ENCODE results near the gene EGLN2.

Gene EGLN2

DNA sequence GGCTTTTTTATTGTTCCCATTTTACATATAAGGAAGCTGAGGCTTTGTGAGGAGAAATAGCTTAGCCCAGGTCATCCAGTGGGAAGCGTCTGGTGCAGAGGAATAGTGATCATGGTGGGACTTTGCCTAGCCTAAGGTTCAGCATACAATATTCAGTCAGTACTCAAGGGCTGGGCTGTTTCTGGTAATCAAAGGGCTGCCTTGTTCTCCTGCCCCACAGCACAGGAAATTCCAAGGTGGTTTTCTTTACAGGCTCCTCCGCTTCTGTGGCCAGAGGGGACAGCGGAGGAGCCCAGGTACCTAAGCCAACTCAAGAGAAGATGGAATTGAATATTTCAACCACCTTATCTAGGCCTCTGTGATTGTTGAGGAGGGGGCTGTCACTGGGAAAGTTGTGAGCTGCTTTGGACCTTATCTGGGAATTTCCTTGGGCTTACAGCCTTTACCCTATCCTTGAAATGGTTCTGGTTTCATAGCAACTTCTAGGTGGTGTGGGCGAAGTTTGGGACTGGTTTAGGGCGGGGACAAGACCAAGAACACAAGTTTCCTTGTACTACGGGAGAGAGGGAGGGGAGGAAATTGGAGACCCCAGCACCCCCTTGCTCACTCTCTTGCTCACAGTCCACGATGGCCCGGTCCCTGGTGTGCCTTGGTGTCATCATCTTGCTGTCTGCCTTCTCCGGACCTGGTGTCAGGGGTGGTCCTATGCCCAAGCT is 23.9 kb upstream of the EGLN2 start, which contains the start of gene MIA:
Gene MIA, plus strand, starts transcription at position 606 of the 716 bp plus-strand sequence. Its CDS starts 22 bp downstream, at position 628.
- peaks cover 2% of the 10 kb centered on the region for H3K9me3 ChIP-seq (ENCODE audit: severe bottlenecking)
- no peak for TF ChIP-seq CTCF (IDR thresholded peaks at IDR 0.05; ENCODE audit: low read depth, low read length)
- no peaks in the 10 kb centered on the region; the same call in 1 of the 2 replicates for H3K36me3 ChIP-seq
- no peak within 1 kb of the TSS for H3K4me3 ChIP-seq (ENCODE audit: low read depth, low read length)
- no peaks in the 10 kb centered on the region for H3K27me3 ChIP-seq (ENCODE audit: insufficient read depth, low read depth, severe bottlenecking)
- no peak for DNase-seq
- no peak within 1 kb of the TSS; the same call in 1 of the 2 replicates for H3K27ac ChIP-seq

DNA sequence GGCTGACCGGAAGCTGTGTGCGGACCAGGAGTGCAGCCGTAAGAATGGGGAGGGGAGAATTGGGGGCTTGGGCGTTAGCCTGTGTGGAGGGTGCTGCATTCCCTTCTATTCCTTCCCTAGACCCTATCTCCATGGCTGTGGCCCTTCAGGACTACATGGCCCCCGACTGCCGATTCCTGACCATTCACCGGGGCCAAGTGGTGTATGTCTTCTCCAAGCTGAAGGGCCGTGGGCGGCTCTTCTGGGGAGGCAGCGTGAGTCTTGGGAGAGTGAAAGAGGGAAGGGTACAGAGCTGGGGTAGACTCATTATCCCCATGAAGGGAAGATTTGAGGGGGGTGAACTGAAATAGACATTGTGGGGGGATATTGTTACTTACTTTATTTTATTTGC is 23.4 kb upstream of the EGLN2 start:
- Histone ChIP-seq H3K36me3 (no peaks in the 10 kb centered on the region; the same call in 1 of the 2 replicates), H3K9me3 (ENCODE audit: severe bottlenecking) (peaks cover 2% of the 10 kb centered on the region)
- DNase-seq, result no peak

DNA sequence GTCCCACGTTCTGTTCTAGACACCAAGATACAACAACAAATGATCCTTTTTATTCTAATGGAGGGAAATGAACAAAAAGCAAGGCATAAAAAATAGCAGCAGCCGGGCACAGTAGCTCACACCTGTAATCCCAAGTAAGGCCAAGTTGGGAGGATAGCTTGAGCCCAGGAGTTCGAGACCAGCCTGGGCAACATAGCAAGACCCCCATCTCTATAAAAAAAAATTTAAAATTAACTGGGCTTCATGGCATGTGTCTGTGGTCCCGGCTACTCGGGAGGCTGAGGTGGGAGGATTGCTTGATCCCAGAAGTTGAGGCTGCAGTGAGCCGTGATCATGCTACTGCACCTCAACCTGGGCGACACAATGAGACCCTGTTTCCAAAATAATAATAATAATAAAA is 22.6 kb upstream of the EGLN2 start:
- Histone ChIP-seq H3K27me3 (ENCODE audit: insufficient read depth, low read depth, severe bottlenecking) (no peaks in the 10 kb centered on the region), H3K4me3 (ENCODE audit: low read depth, low read length) (no peak overlapping the region), H3K27ac (no peak overlapping the region; the same call in 1 of the 2 replicates), H3K36me3 (no peaks in the 10 kb centered on the region), H3K9me3 (ENCODE audit: severe bottlenecking) (no peaks in the 10 kb centered on the region)
- DNase-seq, result no peak
- TF ChIP-seq CTCF (IDR thresholded peaks at IDR 0.05; ENCODE audit: low read depth, low read length), result no peak

More for the DNA sequence above, 23.4 kb upstream of the EGLN2 start:
- no peak for TF ChIP-seq CTCF (IDR thresholded peaks at IDR 0.05; ENCODE audit: low read depth, low read length)
- Histone ChIP-seq H3K27ac (no peak overlapping the region), H3K4me3 (ENCODE audit: low read depth, low read length) (no peak overlapping the region), H3K27me3 (ENCODE audit: insufficient read depth, low read depth, severe bottlenecking) (no peaks in the 10 kb centered on the region)

DNA sequence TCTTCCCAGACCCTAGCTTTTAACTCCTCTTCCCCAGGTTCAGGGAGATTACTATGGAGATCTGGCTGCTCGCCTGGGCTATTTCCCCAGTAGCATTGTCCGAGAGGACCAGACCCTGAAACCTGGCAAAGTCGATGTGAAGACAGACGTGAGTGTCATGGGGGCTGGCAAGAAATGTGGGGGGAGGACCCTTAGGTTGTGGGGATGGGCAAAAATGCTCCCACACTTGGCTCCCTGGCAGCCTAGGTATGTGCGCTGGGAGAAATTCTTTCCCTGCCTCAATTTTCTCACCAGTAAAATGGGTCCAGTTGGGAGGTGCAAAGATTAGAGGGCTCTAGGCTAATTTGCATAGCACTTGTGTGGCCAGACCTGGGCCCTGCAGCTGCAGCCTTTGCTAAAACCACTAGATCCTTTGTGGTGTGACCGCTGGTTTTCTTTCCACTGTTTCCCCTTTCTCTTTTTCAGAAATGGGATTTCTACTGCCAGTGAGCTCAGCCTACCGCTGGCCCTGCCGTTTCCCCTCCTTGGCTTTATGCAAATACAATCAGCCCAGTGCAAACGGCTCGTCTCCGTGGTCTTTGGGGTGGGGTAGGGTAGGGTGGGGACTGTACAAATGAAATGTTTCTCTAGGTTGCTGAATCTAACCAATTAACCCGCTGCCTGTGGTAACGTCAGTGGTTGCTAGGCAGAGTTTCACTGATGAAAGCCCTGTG is 21.9 kb upstream of the EGLN2 start:
- no peaks in the 10 kb centered on the region for H3K9me3 ChIP-seq (ENCODE audit: severe bottlenecking)
- peak overlapping the region; percentile 53 for H3K4me3 ChIP-seq (ENCODE audit: low read depth, low read length)
- peak overlapping the region; percentile 98 for H3K27ac ChIP-seq
- TF ChIP-seq CTCF (IDR thresholded peaks at IDR 0.05; ENCODE audit: low read depth, low read length), result no peak
- H3K36me3 ChIP-seq, result no peaks in the 10 kb centered on the region
- no peaks in the 10 kb centered on the region for H3K27me3 ChIP-seq (ENCODE audit: insufficient read depth, low read depth, severe bottlenecking)
- DNase-seq, result peak; percentile 93

GRCh38 chr19:40777645-40777936 is 21.4 kb upstream of the EGLN2 start:
- H3K27me3 ChIP-seq (ENCODE audit: insufficient read depth, low read depth, severe bottlenecking), result no peaks in the 10 kb centered on the region
- no peak for TF ChIP-seq CTCF (IDR thresholded peaks at IDR 0.05; ENCODE audit: low read depth, low read length)
- DNase-seq, result no peak
- no peaks in the 10 kb centered on the region for H3K36me3 ChIP-seq
- peak overlapping the region; percentile 98 for H3K27ac ChIP-seq
- no peaks in the 10 kb centered on the region for H3K9me3 ChIP-seq (ENCODE audit: severe bottlenecking)
- H3K4me3 ChIP-seq (ENCODE audit: low read depth, low read length), result peak overlapping the region; percentile 53
